HT1080 (cell line): Measurements from ENCODE around the gene EIF2S3B. TPM values are rescaled to one million over a fixed set of nuclear protein-coding genes. Genes with fewer than 3 reads are reported as not detected.
A peak's percentile ranks its signal among the peaks of the same experiment; 100 is the strongest.
"Not testable (repeated sequence)": the region's sequence is repeated elsewhere in the genome, so short reads cannot be mapped to it uniquely, and the experiment has no call there.

Experiments used
- DNase-seq: peaks from one replicate; pipeline ENCODE4 v3.0.0-alpha.2; 2015; ENCODE audit warnings: low read depth
- polyA plus RNA-seq, 2 experiments: library from polyadenylated mRNA; depleted of rRNA; stranded (reverse); fragments of >200 nt; gene quantifications; 2 replicates each; pipeline ENCODE4 v1.2.3, GENCODE V29; 2015
- total RNA-seq: library from RNA; depleted of rRNA; stranded (reverse); fragments of >200 nt; shearing (Covaris generic); gene quantifications from 2 replicates; pipeline ENCODE4 v1.2.3, GENCODE V29; 2014; rRNA removed

The EIF2S3B gene
- total RNA-seq: 1.3 and 1.4 TPM in 2 replicates
- 0.59 and 1.5 TPM in 2 replicates for polyA plus RNA-seq (2015; cell fraction: cytosol; rRNA removed)
- 1.5 and 2.0 TPM in 2 replicates for polyA plus RNA-seq (2015; cell fraction: nucleus; rRNA removed)

GRCh38 chr12:10505620-10506019 is at the start of gene EIF2S3B:
EIF2S3B (plus strand) TSS chr12:10505890; CDS start chr12:10505903, 13 bp downstream.
- DNase-seq: no peak

- DNase-seq: no peak
These were observed 48.8 kb upstream of the EIF2S3B start for GRCh38 chr12:10456856-10457255.

- no peak for DNase-seq
These were observed 47.9 kb upstream of the EIF2S3B start for GRCh38 chr12:10457760-10458159.

- no peak for DNase-seq
These were observed 39.4 kb upstream of the EIF2S3B start for GRCh38 chr12:10466311-10466710.

GRCh38 chr12:10469701-10470100 is 36.0 kb upstream of the EIF2S3B start:
- DNase-seq: no peak

GRCh38 chr12:10472808-10473207 is 32.9 kb upstream of the EIF2S3B start:
- not testable (repeated sequence) for DNase-seq

GRCh38 chr12:10481901-10482300 is 23.8 kb upstream of the EIF2S3B start:
- not testable (repeated sequence) for DNase-seq

GRCh38 chr12:10487328-10487727 is 18.4 kb upstream of the EIF2S3B start:
- not testable (repeated sequence) for DNase-seq

GRCh38 chr12:10491766-10492165 is 13.9 kb upstream of the EIF2S3B start:
- DNase-seq: no peak

GRCh38 chr12:10497602-10498001 is 8.1 kb upstream of the EIF2S3B start:
- DNase-seq: peak; percentile 6

- DNase-seq: no peak
These were observed 7.6 kb upstream of the EIF2S3B start for GRCh38 chr12:10498042-10498441.

- peak; percentile 29 for DNase-seq
These were observed 4.7 kb upstream of the EIF2S3B start for GRCh38 chr12:10501030-10501429.

GRCh38 chr12:10503460-10503859 is 2.2 kb upstream of the EIF2S3B start:
- no peak for DNase-seq

- no peak for DNase-seq
These were observed 6.2 kb downstream of the EIF2S3B start for GRCh38 chr12:10511756-10512355.

- no peak for DNase-seq
These were observed 7.1 kb downstream of the EIF2S3B start for GRCh38 chr12:10512798-10513197.

GRCh38 chr12:10521555-10521954 is 15.9 kb downstream of the EIF2S3B start:
- DNase-seq: no peak

GRCh38 chr12:10528174-10528953 is 22.7 kb downstream of the EIF2S3B start:
- no peak for DNase-seq

GRCh38 chr12:10529603-10530002 is 23.9 kb downstream of the EIF2S3B start:
- DNase-seq: no peak

- DNase-seq: no peak
These were observed 32.0 kb downstream of the EIF2S3B start for GRCh38 chr12:10537721-10538120.

GRCh38 chr12:10540776-10541205 is 35.1 kb downstream of the EIF2S3B start:
- DNase-seq: peak; percentile 84

GRCh38 chr12:10543499-10543898 is 37.8 kb downstream of the EIF2S3B start:
- DNase-seq: no peak

- DNase-seq: no peak
These were observed 45.7 kb downstream of the EIF2S3B start for GRCh38 chr12:10551375-10551774.

- no peak for DNase-seq
These were observed 47.5 kb downstream of the EIF2S3B start for GRCh38 chr12:10553148-10553547.
